Measurements from ENCODE around the gene DYNLT2.
A peak's percentile ranks its signal among the peaks of the same experiment; 100 is the strongest.

The DYNLT2 gene

GRCh38 chr6:169751242-169752073, at the start of gene DYNLT2, which contains the start of gene ERMARD:
Gene DYNLT2, minus strand, starts transcription at chr6:169751572. Its CDS starts 114 bp downstream, at chr6:169751458.
Gene ERMARD, plus strand, starts transcription at chr6:169751622. Its CDS starts 36 bp downstream, at chr6:169751658.
- POLR2A ChIA-PET = no interaction called here
- no peak for TF ChIP-seq CTCF (IDR thresholded peaks at IDR 0.05; ENCODE audit: control extremely low read depth, extremely low read depth, low read depth, missing control alignments)
- DNase-seq (ENCODE audit: extremely low spot score) = peak; percentile 95
- CTCF ChIA-PET = interaction anchor here (1.3 to 1.8 kb wide), 4 partner anchors 10 to 38 kb away, joined by 3 to 7 read pairs (median 4); no protein-coding TSS in a partner anchor

DNA sequence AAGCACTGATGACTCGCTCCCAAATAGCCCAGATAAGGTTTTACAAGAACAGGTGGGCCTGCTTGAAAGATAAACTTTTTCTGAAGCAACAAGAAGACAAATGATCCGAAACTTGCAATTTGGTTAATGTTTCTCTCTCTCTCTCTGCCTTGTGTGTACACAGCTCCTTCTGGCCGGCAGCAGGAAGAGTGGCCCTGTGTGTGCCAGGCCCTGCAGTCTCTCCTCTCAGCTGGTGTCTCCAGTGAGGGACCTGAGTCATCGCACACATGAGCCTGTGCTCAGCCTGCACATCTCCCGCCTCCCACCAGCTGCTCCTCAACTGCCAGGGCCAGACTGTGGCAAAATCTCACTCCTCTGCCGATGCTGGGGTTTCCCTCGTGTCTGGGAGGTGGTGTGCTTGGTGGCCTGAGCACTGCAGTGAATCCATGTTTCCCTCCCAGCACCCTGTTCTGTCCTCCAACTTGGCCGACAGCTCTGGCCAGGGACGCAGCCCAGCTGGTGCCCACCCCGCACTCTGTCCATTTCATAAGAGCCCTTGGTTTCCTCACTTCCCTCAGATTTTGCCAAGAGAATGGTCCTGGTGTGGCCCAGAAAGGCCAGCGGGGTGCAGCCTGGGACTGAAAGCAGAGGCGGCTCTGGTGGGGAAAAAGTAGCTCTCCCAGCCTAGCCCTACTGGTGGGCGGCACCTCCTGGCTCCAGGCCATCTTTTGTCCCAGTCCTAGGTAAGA, 49.5 kb upstream of the DYNLT2 start:
- no peak for DNase-seq (ENCODE audit: extremely low spot score)
- no peak for TF ChIP-seq CTCF (IDR thresholded peaks at IDR 0.05; ENCODE audit: control extremely low read depth, extremely low read depth, low read depth, missing control alignments)
- POLR2A ChIA-PET = no interaction called here
- CTCF ChIA-PET = interaction anchor here (2.1 to 9.3 kb wide), 2 partner anchors 11 to 729 kb away, joined by 5 to 87 read pairs; no protein-coding TSS in a partner anchor

GRCh38 chr6:169800116-169800667, 48.8 kb upstream of the DYNLT2 start:
- DNase-seq (ENCODE audit: extremely low spot score) = no peak
- ChIA-PET CTCF (interaction anchor here (2.1 to 9.3 kb wide), 2 partner anchors 10 to 730 kb away, joined by 5 to 87 read pairs; no protein-coding TSS in a partner anchor), POLR2A (no interaction called here)
- TF ChIP-seq CTCF (IDR thresholded peaks at IDR 0.05; ENCODE audit: control extremely low read depth, extremely low read depth, low read depth, missing control alignments) = no peak

DNA sequence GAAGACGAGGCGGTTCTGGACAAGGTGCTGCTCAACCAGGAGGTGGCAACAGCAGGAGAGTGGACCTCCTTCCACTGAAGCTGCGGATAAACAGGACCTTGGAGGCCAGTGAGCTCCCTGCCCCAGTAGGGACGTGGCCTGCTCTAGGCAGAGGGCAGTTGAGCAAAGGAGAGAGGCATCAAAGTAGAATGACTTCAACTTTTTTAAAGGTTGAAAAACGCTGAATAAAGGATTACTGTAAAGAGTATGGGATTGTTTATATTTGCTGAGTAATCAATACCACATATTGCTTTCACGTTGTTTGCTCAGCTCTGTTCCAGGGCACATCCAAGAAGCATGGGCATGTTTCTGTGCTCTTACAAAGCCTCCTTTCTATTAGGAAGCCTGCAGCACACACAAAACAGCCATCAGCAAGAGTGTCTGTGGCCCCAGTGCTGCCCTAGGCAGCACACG, 48.1 kb upstream of the DYNLT2 start:
- DNase-seq (ENCODE audit: extremely low spot score) = no peak
- ChIA-PET POLR2A (no interaction called here), CTCF (interaction anchor here (2.1 to 9.3 kb wide), 2 partner anchors 10 to 730 kb away, joined by 5 to 87 read pairs; no protein-coding TSS in a partner anchor)
- TF ChIP-seq CTCF (IDR thresholded peaks at IDR 0.05; ENCODE audit: control extremely low read depth, extremely low read depth, low read depth, missing control alignments) = no peak

DNA sequence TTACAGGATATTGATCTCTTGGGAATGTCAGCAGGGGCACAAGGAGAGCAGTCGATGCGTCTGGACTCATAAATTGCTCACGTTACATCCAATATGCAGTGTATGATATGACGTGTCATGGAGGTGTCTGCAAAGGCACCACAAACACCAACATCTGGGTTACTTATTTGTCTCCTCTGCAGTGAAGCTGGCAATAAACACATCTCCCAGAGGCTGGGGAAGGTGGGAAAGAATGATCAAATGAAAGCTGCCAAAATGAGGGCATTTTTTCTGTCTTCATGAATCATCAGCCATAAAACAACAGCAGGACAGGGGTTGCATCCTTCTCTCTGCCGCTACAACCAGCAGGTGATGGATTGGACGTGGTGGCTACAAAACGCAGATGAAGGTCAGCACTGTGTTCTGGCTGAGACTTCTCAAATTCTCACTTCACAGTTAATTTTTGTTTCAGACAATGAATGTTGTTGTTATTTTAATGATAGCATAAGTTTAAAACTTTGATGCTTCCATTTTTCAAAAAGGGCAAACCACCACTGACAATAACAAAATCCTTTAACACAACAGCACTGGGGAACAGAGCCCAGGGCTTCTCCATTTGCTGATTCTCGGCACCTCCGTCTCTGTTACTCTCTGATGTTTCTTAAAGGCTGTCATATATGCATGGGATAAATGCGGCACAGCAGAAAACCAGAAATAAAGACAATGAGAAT, 47.5 kb upstream of the DYNLT2 start:
- ChIA-PET POLR2A (no interaction called here), CTCF (interaction anchor here (9.3 kb wide), 1 partner anchor 9 kb away, joined by 87 read pairs; no protein-coding TSS in a partner anchor)
- no peak for DNase-seq (ENCODE audit: extremely low spot score)
- TF ChIP-seq CTCF (IDR thresholded peaks at IDR 0.05; ENCODE audit: control extremely low read depth, extremely low read depth, low read depth, missing control alignments) = no peak
